Endothelial cell of umbilical vein (primary cell): Measurements from ENCODE around the gene NAT16. TPM values are rescaled to one million over a fixed set of nuclear protein-coding genes. Genes with fewer than 3 reads are reported as not detected.

ENCODE experiments used
- BruUV-seq: library from RNA; stranded (reverse); fragments of 400-500 nt; replicated peaks from 2 replicates; lab custom pipeline; 2021; lab: Mats Ljungman, UMichigan
- CTCF ChIA-PET: fragments of 300-600, 350-600 bp; sonication (Branson Sonifier 250); formaldehyde crosslinking; loops from one replicate; lab custom pipeline; 2021; ENCODE audit warnings: antibody characterized with exemption, inconsistent platforms; lab: Charles Lee
- POLR2A ChIA-PET: fragments of 300-600, 350-600 bp; sonication (Branson Sonifier 250); formaldehyde crosslinking; loops from one replicate; lab custom pipeline; 2021; ENCODE audit warnings: antibody characterized with exemption, inconsistent platforms; lab: Charles Lee
- DNase-seq: peaks from one replicate; pipeline ENCODE4 v3.0.0-alpha.2; 2011; ENCODE audit warnings: low read depth, low spot score
- FAIRE-seq: peaks from 2 replicates; lab custom pipeline; 2011; peaks lifted over from hg19 to GRCh38; lab: Jason Lieb, UNC
- H2AFZ ChIP-seq: 2 replicates; pipeline ENCODE4 v1.6.0; 2012; ENCODE audit warnings: low read depth, low read length, control low read depth, inconsistent platforms
- H3K27ac ChIP-seq: 2 replicates; pipeline ENCODE4 v1.5.1; 2011; ENCODE audit warnings: low read depth, mild to moderate bottlenecking, control low read depth, low read length, moderate library complexity; ENCODE audit not compliant: insufficient read depth
- H3K27me3 ChIP-seq, 2 experiments: 2 replicates each; pipeline versions ENCODE4 v1.6.0 to v1.6.1; 2011; ENCODE audit warnings: low read length in 2 of 2, mixed read lengths in 1 of 2; ENCODE audit not compliant: control insufficient read depth in 2 of 2, insufficient read depth in 2 of 2
- H3K36me3 ChIP-seq, 2 experiments: 2 replicates in 1 of 2; 3 replicates in 1 of 2; pipeline ENCODE4 v1.5.1; 2011; ENCODE audit warnings: low read length in 2 of 2, mild to moderate bottlenecking in 1 of 2, moderate library complexity in 1 of 2; ENCODE audit not compliant: control insufficient read depth in 2 of 2, insufficient read depth in 2 of 2; ENCODE audit errors: extremely low read depth in 1 of 2
- H3K4me1 ChIP-seq: 3 replicates; pipeline ENCODE4 v1.5.1; 2011; ENCODE audit warnings: mild to moderate bottlenecking, low read length; ENCODE audit not compliant: control insufficient read depth, insufficient read depth; ENCODE audit errors: extremely low read depth
- H3K4me2 ChIP-seq: 2 replicates; pipeline ENCODE4 v1.6.1; 2011; ENCODE audit warnings: low read length, control low read depth, mixed read lengths; ENCODE audit not compliant: insufficient read depth
- H3K4me3 ChIP-seq, 3 experiments: fragments of 200-600 bp in 1 of 3; sonication (generic), shearing (Covaris generic) in 1 of 3; replicated peaks in 1 of 3; 2 replicates each; pipeline ENCODE4 v1.5.1; 2011 to 2016; ENCODE audit warnings: control low read depth in 3 of 3, low read length in 3 of 3, mild to moderate bottlenecking in 2 of 3, inconsistent platforms in 1 of 3, low read depth in 1 of 3, moderate library complexity in 1 of 3; ENCODE audit not compliant: insufficient read depth in 1 of 3
- H3K79me2 ChIP-seq: 2 replicates; pipeline ENCODE4 v1.6.0; 2012; ENCODE audit warnings: low read length, inconsistent platforms; ENCODE audit not compliant: control insufficient read depth, insufficient read depth
- H3K9ac ChIP-seq: replicated peaks from 2 replicates; pipeline ENCODE3; 2011; ENCODE audit warnings: low read length, control low read depth; ENCODE audit not compliant: insufficient read depth; ENCODE audit errors: extremely low read depth
- H3K9me1 ChIP-seq: replicated peaks from 3 replicates; pipeline ENCODE4 v1.6.0; 2011; ENCODE audit warnings: mild to moderate bottlenecking, low read length; ENCODE audit not compliant: control insufficient read depth, insufficient read depth; ENCODE audit errors: extremely low read depth
- H3K9me3 ChIP-seq: replicated peaks from 2 replicates; pipeline ENCODE4 v1.5.1; 2012; ENCODE audit warnings: low read length, inconsistent platforms; ENCODE audit not compliant: control insufficient read depth, insufficient read depth
- H4K20me1 ChIP-seq: replicated peaks from 2 replicates; pipeline ENCODE3; 2011; ENCODE audit warnings: mild to moderate bottlenecking, low read length; ENCODE audit not compliant: control insufficient read depth, insufficient read depth; ENCODE audit errors: extremely low read depth
- CTCF ChIP-seq, 2 donors: IDR thresholded peaks; 1 replicate in 1 of 2; 2 replicates in 1 of 2; pipeline ENCODE4 v1.5.1; 2011; ENCODE audit warnings: low read length in 2 of 2, mild to moderate bottlenecking in 2 of 2, moderate library complexity in 2 of 2, control low read depth in 1 of 2, inconsistent platforms in 1 of 2, low read depth in 1 of 2; ENCODE audit not compliant: insufficient read depth in 1 of 2; ENCODE audit errors: extremely low read depth in 1 of 2
- EZH2 ChIP-seq: IDR thresholded peaks from 2 replicates; pipeline ENCODE4 v1.6.1; 2012; ENCODE audit warnings: borderline replicate concordance, low read depth, mild to moderate bottlenecking, moderate library complexity, low read length, inconsistent platforms; ENCODE audit not compliant: severe bottlenecking
- GATA2 ChIP-seq: IDR thresholded peaks from 2 replicates; pipeline ENCODE4 v1.7.0; 2011; ENCODE audit warnings: low read depth, mild to moderate bottlenecking, moderate library complexity, mixed read lengths, low read length; ENCODE audit not compliant: insufficient read length, insufficient read depth
- JUN ChIP-seq: IDR thresholded peaks from 2 replicates; pipeline ENCODE4 v1.6.1; 2011; ENCODE audit warnings: borderline replicate concordance, low read depth; ENCODE audit not compliant: insufficient read length, insufficient read depth
- MAX ChIP-seq: IDR thresholded peaks from 2 replicates; pipeline ENCODE4 v1.6.1; 2011; ENCODE audit not compliant: insufficient read depth, insufficient read length
- MYC ChIP-seq: IDR thresholded peaks from one replicate; pipeline ENCODE4 v1.6.1; 2011; ENCODE audit warnings: mild to moderate bottlenecking, low read depth, low read length
- POLR2A ChIP-seq: IDR thresholded peaks from 2 replicates; pipeline ENCODE4 v1.6.1; 2012; ENCODE audit warnings: low read depth, mild to moderate bottlenecking, control low read depth, low read length
- dilution Hi-C: fragments of 300-500 bp; cut with MboI; formaldehyde crosslinking; loops from one replicate; pipeline ENCODE4 v1.15.0; 2019; ENCODE audit warnings: low sequenced_read_pairs; ENCODE audit not compliant: extremely low pct_ligation_motif_present
- intact Hi-C: fragments of 100-400 bp; cut with micrococcal nuclease; formaldehyde crosslinking; loops from one replicate; pipeline ENCODE4 v1.10.0; 2022
- polyA plus RNA-seq, 4 experiments: library from polyadenylated mRNA; depleted of rRNA in 3 of 4; stranded (reverse) in 3 of 4; unstranded in 1 of 4; fragments of >200 nt; gene quantifications; 2 replicates each; pipeline versions ENCODE4 v1.2.1 to v1.2.3, GENCODE V29; 2011 to 2012; ENCODE audit warnings: missing spikeins in 1 of 4
- total RNA-seq: library from RNA; stranded (reverse); gene quantifications from 2 replicates; pipeline ENCODE4 v1.2.3, GENCODE V29; 2021

NAT16 gene
- total and polyA plus RNA-seq, 2 donors (not counting 3 experiments of a cell fraction or from before 2014, with no cell fraction given): not detected

GRCh38 chr7:101206665-101207042 lies 26.6 kb upstream of the NAT16 start:
- H3K4me3 ChIP-seq: no peak overlapping the region
- FAIRE-seq (peak; percentile 67), DNase-seq (no peak)
- H3K27me3 ChIP-seq: peaks cover 14 to 18% of the 10 kb centered on the region in 2 experiments
- peaks cover 5% of the 10 kb centered on the region for H3K4me1 ChIP-seq
- no peak for TF ChIP-seq EZH2
- no peak for TF ChIP-seq POLR2A
- no peak for TF ChIP-seq CTCF (IDR thresholded peaks at IDR 0.05; ENCODE audit: extremely low read depth in 1 of 2, insufficient read depth in 1 of 2, low read depth in 1 of 2, low read length in 2 of 2)
- TF ChIP-seq MYC: no peak
- TF ChIP-seq MAX: no peak
- TF ChIP-seq GATA2: no peak
- no peak for TF ChIP-seq JUN
- H3K79me2 ChIP-seq: no peaks in the 10 kb centered on the region
- H2AFZ ChIP-seq: no peak overlapping the region
- no peak overlapping the region for H3K4me2 ChIP-seq
- CTCF ChIA-PET: no interaction called here
- BruUV-seq: no TSS peak
- H3K9me1 ChIP-seq: no peaks in the 10 kb centered on the region
- intact Hi-C loops (no loop called here), dilution Hi-C loops (no loop called here)
- no peaks in the 10 kb centered on the region for H3K9me3 ChIP-seq
- no peak overlapping the region for H3K9ac ChIP-seq
- H4K20me1 ChIP-seq: no peaks in the 10 kb centered on the region
- no peak overlapping the region for H3K27ac ChIP-seq
- POLR2A ChIA-PET: no interaction called here
- peaks cover 8 to 26% of the 10 kb centered on the region in 2 experiments for H3K36me3 ChIP-seq
